Liver (tissue), 3 donors: Measurements from ENCODE around the gene RBM6.

Experiments
- CTCF ChIP-seq: fragments of 150-350 bp; IDR thresholded peaks from 2 replicates; pipeline ENCODE4 v1.5.1; 2017; ENCODE audit warnings: improper control_type of control experiment, low read depth, low read length; ENCODE audit not compliant: missing input control
- FOXA1 ChIP-seq: IDR thresholded peaks from 2 replicates; pipeline ENCODE4 v1.6.1; 2016; ENCODE audit warnings: antibody characterized with exemption
- HNF4A ChIP-seq, 2 donors: conservative IDR thresholded peaks; 2 replicates each; pipeline ENCODE4 v1.6.1; 2016; ENCODE audit warnings: antibody characterized with exemption in 2 of 2, mild to moderate bottlenecking in 2 of 2
- JUND ChIP-seq, 2 donors: IDR thresholded peaks; 2 replicates each; pipeline ENCODE4 v1.6.1; 2016; ENCODE audit warnings: antibody characterized with exemption in 2 of 2
- NR2F2 ChIP-seq: IDR thresholded peaks from 2 replicates; pipeline ENCODE4 v1.6.1; 2016; ENCODE audit warnings: antibody characterized with exemption
- REST ChIP-seq: IDR thresholded peaks from 2 replicates; pipeline ENCODE4 v1.6.1; 2016; ENCODE audit warnings: antibody characterized with exemption, mild to moderate bottlenecking
- SP1 ChIP-seq: IDR thresholded peaks from 2 replicates; pipeline ENCODE4 v1.6.1; 2018; ENCODE audit warnings: antibody characterized with exemption, mild to moderate bottlenecking
- TAF1 ChIP-seq: conservative IDR thresholded peaks from 2 replicates; pipeline ENCODE4 v1.6.1; 2016; ENCODE audit warnings: antibody characterized with exemption, mild to moderate bottlenecking
- YY1 ChIP-seq: IDR thresholded peaks from 2 replicates; pipeline ENCODE4 v1.6.1; 2016; ENCODE audit warnings: antibody characterized with exemption, mild to moderate bottlenecking
- ZBTB33 ChIP-seq: IDR thresholded peaks from 2 replicates; pipeline ENCODE4 v1.6.1; 2016; ENCODE audit warnings: antibody characterized with exemption
- donor health status: healthy.
- donor health status: healthy.

- TF ChIP-seq FOXA1, result no peak
- TF ChIP-seq ZBTB33, result no peak
- no peak for TF ChIP-seq SP1
- TF ChIP-seq JUND (IDR thresholded peaks at IDR 0.05), result no peak
- TF ChIP-seq CTCF, result no peak
- no peak for TF ChIP-seq REST
- no peak for TF ChIP-seq NR2F2
- TF ChIP-seq TAF1, result no peak
- no peak for TF ChIP-seq HNF4A (conservative IDR thresholded peaks at IDR 0.05)
- no peak for TF ChIP-seq YY1
Observed at GRCh38 chr3:50047426-50047825, 107.5 kb downstream of the RBM6 start.
